ENCODE measurements around the gene UCK1. TPM values are rescaled to one million over a fixed set of nuclear protein-coding genes. Genes with fewer than 3 reads are reported as not detected.
A peak's percentile ranks its signal among the peaks of the same experiment; 100 is the strongest.

Gene UCK1
- total and polyA plus RNA-seq, 10 of the 15 experiments (the other 5 are each of a cell fraction or from before 2014, with no cell fraction given), result 0.31 to 27.0 (median 18.7) TPM

GRCh38 chr9:131530920-131531832 lies at the start of gene UCK1 (continued):
- TF ChIP-seq SPI1 (IDR thresholded peaks at IDR 0.05; ENCODE audit: borderline replicate concordance, insufficient read depth, low read depth, low read length), result no peak
- TF ChIP-seq KLF5 (IDR thresholded peaks at IDR 0.05; ENCODE audit: partially characterized antibody), result peak; percentile 34
- 0 out of 2 replicates have a peak, but pooled peaks have one; percentile 53 for TF ChIP-seq LARP7 (IDR thresholded peaks at IDR 0.05)
- TF ChIP-seq GABPA (IDR thresholded peaks at IDR 0.05; ENCODE audit: low read depth), result peak; percentile 87
- peak; percentile 75 for TF ChIP-seq NR2F1 (conservative IDR thresholded peaks at IDR 0.05)
- no peak for TF ChIP-seq ZBTB11 (CRISPR knock-in tag; IDR thresholded peaks at IDR 0.05)
- TF ChIP-seq SREBF1 (IDR thresholded peaks at IDR 0.05; ENCODE audit: low read length), result peak; percentile 79
- TF ChIP-seq CHD2 (IDR thresholded peaks at IDR 0.05; ENCODE audit: borderline replicate concordance, low read depth, low read length), result peak; percentile 51; the same call in 1 of the 2 replicates
- TF ChIP-seq ZBTB40 (IDR thresholded peaks at IDR 0.05; ENCODE audit: borderline replicate concordance), result peak; percentile 56; the same call in 1 of the 2 replicates
- 0 out of 2 replicates have a peak, but pooled peaks have one; percentile 52 for TF ChIP-seq BACH1 (IDR thresholded peaks at IDR 0.05; ENCODE audit: borderline replicate concordance)
- peak; percentile 79 for TF ChIP-seq POLR2A (IDR thresholded peaks at IDR 0.05; ENCODE audit: low read depth, low read length)
- no peak for TF ChIP-seq YBX1 (IDR thresholded peaks at IDR 0.05)
- no peak for TF ChIP-seq CTCF (IDR thresholded peaks at IDR 0.05 in 2 of 3, conservative IDR thresholded peaks at IDR 0.05 in 1 of 3; ENCODE audit: control insufficient read depth in 2 of 3, extremely low read depth in 1 of 3, insufficient read depth in 1 of 3, low read depth in 3 of 3, low read length in 3 of 3)
